GM18499 (cell line): ENCODE measurements around the gene LMBR1.
"Not testable (repeated sequence)": the region's sequence is repeated elsewhere in the genome, so short reads cannot be mapped to it uniquely, and the experiment has no call there.

Source experiments
- ATAC-seq: cut with Tn5 transposase; IDR thresholded peaks from one replicate; pipeline ENCODE4 v1.9.1; 2021; ENCODE audit warnings: moderate number of reproducible peaks; ENCODE audit not compliant: insufficient read depth, unreplicated experiment

LMBR1 gene

GRCh38 chr7:156892821-156893706 lies at the start of gene LMBR1:
Gene LMBR1, minus strand, starts transcription at chr7:156893183. Its CDS starts 190 bp downstream, at chr7:156892993.
- peak; percentile 45 for ATAC-seq

GRCh38 chr7:156942708-156943090 lies 49.7 kb upstream of the LMBR1 start:
- ATAC-seq, result no peak

- ATAC-seq, result no peak
Observed at GRCh38 chr7:156941393-156942182, 48.6 kb upstream of the LMBR1 start.

- no peak for ATAC-seq
Observed at GRCh38 chr7:156940421-156941122, 47.6 kb upstream of the LMBR1 start.

GRCh38 chr7:156936766-156937165 lies 43.8 kb upstream of the LMBR1 start:
- not testable (repeated sequence) for ATAC-seq

- no peak for ATAC-seq
Observed at GRCh38 chr7:156935250-156935649, 42.3 kb upstream of the LMBR1 start.

- no peak for ATAC-seq
Observed at GRCh38 chr7:156932006-156932405, 39.0 kb upstream of the LMBR1 start.

GRCh38 chr7:156929789-156930539 lies 37.0 kb upstream of the LMBR1 start:
- no peak for ATAC-seq

GRCh38 chr7:156928406-156928747 lies 35.4 kb upstream of the LMBR1 start:
- ATAC-seq, result no peak

GRCh38 chr7:156927571-156928405 lies 34.8 kb upstream of the LMBR1 start:
- ATAC-seq, result no peak

- ATAC-seq, result not testable (repeated sequence)
Observed at GRCh38 chr7:156925821-156926220, 32.8 kb upstream of the LMBR1 start.

GRCh38 chr7:156922304-156922703 lies 29.3 kb upstream of the LMBR1 start:
- not testable (repeated sequence) for ATAC-seq

GRCh38 chr7:156920487-156921373 lies 27.7 kb upstream of the LMBR1 start:
- not testable (repeated sequence) for ATAC-seq

GRCh38 chr7:156920076-156920475 lies 27.1 kb upstream of the LMBR1 start:
- ATAC-seq, result no peak

GRCh38 chr7:156919132-156919713 lies 26.2 kb upstream of the LMBR1 start:
- no peak for ATAC-seq

- ATAC-seq, result no peak
Observed at GRCh38 chr7:156918635-156919034, 25.7 kb upstream of the LMBR1 start.

GRCh38 chr7:156909574-156910252 lies 16.7 kb upstream of the LMBR1 start:
- not testable (repeated sequence) for ATAC-seq
